Chondrocyte (in vitro differentiated cells): ENCODE measurements around the gene ZNF688. TPM values are rescaled to one million over a fixed set of nuclear protein-coding genes. Genes with fewer than 3 reads are reported as not detected.

Source experiments
- DNase-seq: peaks from one replicate; pipeline ENCODE4 v3.0.0; 2021; ENCODE audit warnings: mixed read lengths, low spot score
- H3K27ac Mint-ChIP-seq: one replicate; pipeline ENCODE4 v1.8.0; 2021; ENCODE audit warnings: mild to moderate bottlenecking, moderate library complexity, mixed read lengths; ENCODE audit not compliant: unreplicated experiment
- H3K27me3 Mint-ChIP-seq: 2 replicates; pipeline ENCODE4 v1.8.0; 2021; ENCODE audit warnings: low read depth, mixed read lengths
- H3K36me3 Mint-ChIP-seq: 2 replicates; pipeline ENCODE4 v1.8.0; 2021; ENCODE audit warnings: low read depth, mixed read lengths
- H3K4me1 Mint-ChIP-seq: 2 replicates; pipeline ENCODE4 v1.8.0; 2021; ENCODE audit warnings: low read depth, mild to moderate bottlenecking, mixed read lengths
- H3K4me3 Mint-ChIP-seq: one replicate; pipeline ENCODE4 v1.8.0; 2021; ENCODE audit warnings: mild to moderate bottlenecking, moderate library complexity, mixed read lengths; ENCODE audit not compliant: unreplicated experiment
- H3K9me3 Mint-ChIP-seq: 2 replicates; pipeline ENCODE4 v1.8.0; 2021; ENCODE audit warnings: low read depth, mixed read lengths
- CTCF ChIP-seq: fragments of 200-600 bp; sonication (generic); IDR thresholded peaks from 2 replicates; pipeline ENCODE4 v1.5.0; 2021; ENCODE audit warnings: antibody characterized with exemption, mild to moderate bottlenecking, moderate library complexity
- total RNA-seq: library from RNA; stranded (reverse); gene quantifications from 3 replicates; pipeline ENCODE4 v1.2.1, GENCODE V29; 2021

The ZNF688 gene
- total RNA-seq, 1 donor from 2014 or later = 13.7 TPM

GRCh38 chr16:30558789-30559377 is 12.6 kb downstream of the ZNF688 start:
- Mint-ChIP-seq H3K4me1 (peaks cover 17% of the 10 kb centered on the region), H3K27ac (peak overlapping the region; percentile 81), H3K27me3 (no peaks in the 10 kb centered on the region), H3K9me3 (no peaks in the 10 kb centered on the region), H3K36me3 (peaks cover 7% of the 10 kb centered on the region), H3K4me3 (peak overlapping the region; percentile 74)
- no peak for DNase-seq
- no peak for TF ChIP-seq CTCF

DNA sequence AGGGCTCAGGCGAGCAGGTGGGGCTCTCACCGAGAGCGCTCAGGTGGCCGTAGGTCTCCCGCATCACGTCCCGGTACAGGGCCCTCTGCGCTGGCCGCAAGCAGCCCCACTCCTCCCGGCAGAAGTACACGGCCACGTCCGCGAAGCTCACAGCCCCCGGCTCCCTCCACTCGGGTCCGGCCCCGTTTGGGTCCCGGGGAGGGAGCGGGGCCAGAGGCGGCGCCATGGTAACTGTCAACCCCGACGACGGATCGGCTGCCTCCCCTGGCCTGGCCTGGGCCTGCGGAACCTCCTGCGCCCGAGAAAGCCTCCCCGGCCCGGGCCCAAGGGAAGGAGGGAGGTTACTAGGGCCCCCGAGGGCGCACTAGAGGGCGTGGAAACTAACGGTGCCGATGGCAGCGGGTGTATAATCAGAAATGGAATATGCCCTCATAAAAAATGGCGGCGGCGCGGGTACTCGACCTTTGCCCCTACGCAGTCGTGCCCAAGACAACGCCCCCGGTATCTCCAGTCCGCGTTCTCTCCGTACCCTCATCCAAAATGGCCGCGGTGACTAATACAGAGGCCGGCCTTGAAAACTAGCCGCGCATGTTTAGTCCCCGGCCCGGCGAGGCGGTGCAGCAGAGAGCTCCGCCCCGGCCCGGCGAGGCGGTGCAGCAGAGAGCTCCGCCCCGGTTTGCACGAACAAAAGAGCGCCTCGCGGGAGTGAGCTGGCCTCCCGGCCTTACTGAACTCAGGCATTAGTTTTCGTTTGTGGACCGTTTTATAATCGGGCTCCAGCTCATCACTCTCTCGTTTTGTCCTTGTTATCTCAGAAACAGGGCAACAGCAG is 13.3 kb downstream of the ZNF688 start, which contains the start of gene ZNF764:
TSS of gene ZNF764 (minus strand) at position 418 of the 832 bp plus-strand sequence. CDS start at position 226, 192 bp downstream.
- peak; percentile 76 for DNase-seq
- no peaks in the 10 kb centered on the region for H3K9me3 Mint-ChIP-seq
- peak within 1 kb of the TSS; percentile 74 for H3K4me3 Mint-ChIP-seq
- H3K4me1 Mint-ChIP-seq = peaks cover 17% of the 10 kb centered on the region
- H3K36me3 Mint-ChIP-seq = peaks cover 12% of the 10 kb centered on the region
- peak; percentile 38 for TF ChIP-seq CTCF
- H3K27ac Mint-ChIP-seq = peak within 1 kb of the TSS; percentile 81
- H3K27me3 Mint-ChIP-seq = no peaks in the 10 kb centered on the region

DNA sequence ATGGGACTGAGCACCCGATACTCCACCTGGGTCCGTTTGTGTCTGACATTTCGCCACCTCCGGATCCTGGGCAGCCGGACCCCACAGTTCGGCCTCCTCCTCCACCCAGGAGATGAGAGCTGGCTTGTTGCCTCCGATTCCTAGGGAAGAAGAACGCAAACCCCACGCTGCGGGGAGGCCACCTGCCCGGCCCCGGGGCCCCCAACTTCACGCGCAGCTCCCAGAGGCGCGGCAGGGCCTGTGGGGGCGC is 13.9 kb downstream of the ZNF688 start:
- H3K9me3 Mint-ChIP-seq = no peaks in the 10 kb centered on the region
- no peaks in the 10 kb centered on the region for H3K27me3 Mint-ChIP-seq
- DNase-seq = no peak
- H3K4me1 Mint-ChIP-seq = peaks cover 17% of the 10 kb centered on the region
- H3K4me3 Mint-ChIP-seq = peak overlapping the region; percentile 74
- H3K36me3 Mint-ChIP-seq = peaks cover 12% of the 10 kb centered on the region
- TF ChIP-seq CTCF = no peak
- peak overlapping the region; percentile 77 for H3K27ac Mint-ChIP-seq

DNA sequence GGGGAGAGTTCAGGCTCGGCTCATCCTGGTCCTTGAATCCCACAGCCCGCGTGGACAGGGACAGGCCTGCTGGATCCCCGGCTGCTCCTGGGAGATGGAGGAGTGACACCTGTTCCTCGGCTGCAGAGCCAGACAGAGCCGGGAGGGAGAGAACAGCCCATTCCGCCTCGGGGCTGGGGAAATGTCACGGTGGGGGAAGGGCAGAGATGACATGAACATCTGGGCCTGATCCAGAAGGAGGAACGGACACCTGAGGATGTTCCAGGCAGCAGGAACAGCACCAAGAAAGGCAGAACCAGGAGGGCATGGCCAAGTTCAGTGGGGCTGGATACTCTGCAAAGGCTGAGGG is 15.4 kb downstream of the ZNF688 start:
- no peak for DNase-seq
- H3K27ac Mint-ChIP-seq = no peak overlapping the region
- H3K27me3 Mint-ChIP-seq = no peaks in the 10 kb centered on the region
- peaks cover 17% of the 10 kb centered on the region for H3K4me1 Mint-ChIP-seq
- no peak for TF ChIP-seq CTCF
- peaks cover 12% of the 10 kb centered on the region for H3K36me3 Mint-ChIP-seq
- no peaks in the 10 kb centered on the region for H3K9me3 Mint-ChIP-seq
- H3K4me3 Mint-ChIP-seq = no peak overlapping the region

DNA sequence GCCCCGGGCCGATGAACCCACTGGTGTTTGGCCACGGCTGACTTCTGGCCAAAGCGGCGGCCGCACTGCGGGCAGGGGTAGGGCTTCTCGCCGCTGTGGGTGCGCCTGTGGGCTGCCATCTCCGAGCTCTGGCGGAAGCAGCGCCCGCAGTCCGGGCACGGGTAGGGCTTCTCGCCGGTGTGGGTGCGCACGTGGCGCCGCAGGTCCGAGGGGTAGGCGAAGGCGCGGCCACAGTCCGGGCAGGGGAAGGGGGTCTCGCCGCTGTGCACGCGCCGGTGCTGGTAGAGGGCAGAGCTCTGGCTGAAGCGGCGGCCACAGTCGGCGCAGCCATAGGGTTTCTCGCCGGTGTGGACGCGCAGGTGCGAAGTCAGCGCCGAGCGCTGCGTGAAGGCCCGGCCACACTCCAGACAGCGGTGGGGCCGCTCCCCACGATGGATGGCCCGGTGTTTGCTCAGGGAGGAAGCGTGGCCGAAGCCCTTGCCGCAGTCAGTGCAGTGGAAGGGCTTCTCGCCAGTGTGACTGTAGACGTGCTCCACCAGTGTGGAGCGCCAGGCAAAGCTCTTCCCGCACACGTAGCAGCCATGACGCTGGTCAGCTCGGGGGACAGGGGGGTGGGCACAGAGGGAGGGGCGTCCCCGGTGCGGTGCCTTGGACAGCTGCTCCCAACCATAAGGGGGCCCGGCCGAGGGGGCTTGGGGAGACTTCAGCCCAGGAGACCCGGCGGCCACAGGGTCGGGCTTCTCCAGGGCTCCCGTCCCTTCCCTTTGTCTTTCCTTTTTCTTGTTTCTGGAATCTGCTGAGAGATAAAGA is 16.0 kb downstream of the ZNF688 start:
- no peaks in the 10 kb centered on the region for H3K27me3 Mint-ChIP-seq
- no peak overlapping the region for H3K4me3 Mint-ChIP-seq
- H3K27ac Mint-ChIP-seq = no peak overlapping the region
- peaks cover 17% of the 10 kb centered on the region for H3K4me1 Mint-ChIP-seq
- H3K36me3 Mint-ChIP-seq = peaks cover 12% of the 10 kb centered on the region
- DNase-seq = peak; percentile 87
- no peak for TF ChIP-seq CTCF
- no peaks in the 10 kb centered on the region for H3K9me3 Mint-ChIP-seq
